T-cell (primary cell): ENCODE data around the gene FGGY. TPM values are rescaled to one million over a fixed set of nuclear protein-coding genes. Genes with fewer than 3 reads are reported as not detected.

ENCODE experiments used
- ATAC-seq, 4 experiments: fragments of 200-7000 bp in 3 of 4; fragments of 150-1000 bp in 1 of 4; cut with Tn5 transposase; replicated peaks in 1 of 4; 1 replicate in 3 of 4; 2 replicates in 1 of 4; pipeline ENCODE4 v1.10.0; 2021; ENCODE audit warnings: moderate library complexity in 3 of 4, mild to moderate bottlenecking in 2 of 4, moderate number of reproducible peaks in 1 of 4
- CTCF ChIA-PET, 2 donors: fragments of 300-600 bp; sonication (Branson Sonifier 250); formaldehyde crosslinking; loops; one replicate each; lab custom pipeline; 2022; ENCODE audit warnings: antibody characterized with exemption in 2 of 2; lab: Charles Lee
- POLR2A ChIA-PET, 2 donors: fragments of 300-600 bp; sonication (Branson Sonifier 250); formaldehyde crosslinking; loops; one replicate each; lab custom pipeline; 2022; ENCODE audit warnings: antibody characterized with exemption in 2 of 2; lab: Charles Lee
- DNase-seq, 35 experiments: peaks; one replicate each; pipeline versions ENCODE4 v3.0.0 to v3.0.0-alpha.2; 2013 to 2023
- H3K27ac ChIP-seq: one replicate; pipeline ENCODE4 v1.5.1; 2013; ENCODE audit warnings: low read length
- H3K27me3 ChIP-seq, 2 experiments: replicated peaks in 1 of 2; 1 replicate in 1 of 2; 2 replicates in 1 of 2; pipeline versions ENCODE4 v1.6.1 to v1.7.0; 2013; ENCODE audit warnings: low read length in 1 of 2, mixed read lengths in 1 of 2; ENCODE audit not compliant: control insufficient read depth in 2 of 2, insufficient read depth in 2 of 2; ENCODE audit errors: extremely low read depth in 1 of 2
- H3K36me3 ChIP-seq, 2 donors: 1 replicate in 1 of 2; 2 replicates in 1 of 2; pipeline versions ENCODE4 v1.6.1 to v1.7.0; 2013; ENCODE audit warnings: low read length in 1 of 2; ENCODE audit not compliant: control insufficient read depth in 2 of 2, insufficient read depth in 1 of 2; ENCODE audit errors: extremely low read depth in 1 of 2
- H3K4me1 ChIP-seq, 2 experiments: 1 replicate in 1 of 2; 2 replicates in 1 of 2; pipeline versions ENCODE4 v1.6.1 to v1.7.0; 2013; ENCODE audit warnings: low read length in 2 of 2, mixed read lengths in 1 of 2; ENCODE audit not compliant: insufficient read depth in 2 of 2, control insufficient read depth in 1 of 2; ENCODE audit errors: extremely low read depth in 1 of 2
- H3K4me3 ChIP-seq, 2 donors: 1 replicate in 1 of 2; 2 replicates in 1 of 2; pipeline versions ENCODE4 v1.5.1 to v1.7.0; 2013; ENCODE audit warnings: mild to moderate bottlenecking in 2 of 2, low read length in 1 of 2, moderate library complexity in 1 of 2; ENCODE audit not compliant: control insufficient read depth in 1 of 2; ENCODE audit errors: extremely low read depth in 1 of 2
- H3K9me3 ChIP-seq: 2 replicates; pipeline ENCODE4 v1.7.0; 2013
- H3K27ac Mint-ChIP-seq, 2 donors: one replicate each; pipeline ENCODE4 v1.8.0; 2020 to 2021; ENCODE audit warnings: mild to moderate bottlenecking in 2 of 2, mixed read lengths in 2 of 2
- H3K27me3 Mint-ChIP-seq, 2 donors: one replicate each; pipeline ENCODE4 v1.8.0; 2021 to 2022; ENCODE audit warnings: mixed read lengths in 2 of 2
- H3K36me3 Mint-ChIP-seq: one replicate; pipeline ENCODE4 v1.8.0; 2021; ENCODE audit warnings: mixed read lengths
- H3K4me1 Mint-ChIP-seq, 3 donors: one replicate each; pipeline ENCODE4 v1.8.0; 2020 to 2022; ENCODE audit warnings: mixed read lengths in 3 of 3, mild to moderate bottlenecking in 1 of 3
- H3K4me3 Mint-ChIP-seq, 3 donors: one replicate each; pipeline ENCODE4 v1.8.0; 2020 to 2022; ENCODE audit warnings: mild to moderate bottlenecking in 3 of 3, mixed read lengths in 3 of 3, moderate library complexity in 3 of 3
- H3K9me3 Mint-ChIP-seq, 3 donors: one replicate each; pipeline ENCODE4 v1.8.0; 2020 to 2022; ENCODE audit warnings: mixed read lengths in 3 of 3
- WGBS: methylation state at CpG from one replicate; pipeline ENCODE4 v1.1.5; 2013; ENCODE audit warnings: missing lambda C conversion rate; ENCODE audit not compliant: insufficient coverage; 5-methylcytosine and 5-hydroxymethylcytosine counted together
- total RNA-seq, 35 experiments: library from RNA in 6 of 35; stranded (reverse) in 6 of 35; fragments of 120-200 nt in 1 of 35; gene quantifications; one replicate each; pipeline versions ENCODE4 v1.2.1 to v1.2.4 and lab custom pipeline; 2013 to 2026

FGGY gene
- total RNA-seq, 5 donors from 2014 or later (not counting 1 experiment from before 2014, with no cell fraction given): 7.8 to 21.7 (median 12.6) TPM

DNA sequence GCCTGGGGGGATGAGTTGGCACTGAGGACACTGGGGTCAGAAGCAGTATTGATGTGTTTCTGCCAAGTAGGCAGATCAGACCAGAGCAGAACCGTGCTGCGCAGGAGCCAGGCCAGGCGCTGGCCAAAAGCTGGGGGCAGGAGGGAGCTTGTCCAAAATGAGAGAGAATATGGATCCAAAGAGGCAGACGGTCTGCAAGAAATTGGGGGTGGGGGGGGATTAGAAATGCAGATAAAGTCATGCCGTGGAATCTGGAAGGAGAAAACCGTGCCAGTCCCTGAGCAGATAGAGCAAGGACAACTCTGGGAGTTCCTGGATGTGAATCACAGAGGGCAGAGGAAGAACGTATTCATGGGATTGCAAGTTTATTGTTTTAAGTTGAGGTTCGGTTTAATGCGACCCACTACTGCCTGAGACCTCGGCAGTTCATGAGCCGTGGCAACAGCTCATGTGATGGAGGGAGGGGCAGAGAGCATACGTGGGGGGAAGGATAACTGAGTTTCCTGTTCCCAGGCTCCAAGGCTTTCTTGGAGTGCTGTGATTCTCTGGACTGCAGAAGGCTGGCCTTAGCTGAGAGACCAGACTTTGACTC is 224.0 kb downstream of the FGGY start:
- Histone ChIP-seq H3K4me3 (no peak overlapping the region), H3K9me3 (no peaks in the 10 kb centered on the region), H3K36me3 (no peaks in the 10 kb centered on the region), H3K27me3 (no peaks in the 10 kb centered on the region), H3K27ac (no peak overlapping the region), H3K4me1 (no peaks in the 10 kb centered on the region)
- ChIA-PET CTCF (no interaction called here), POLR2A (no interaction called here)
- H3K27me3 Mint-ChIP-seq: no peaks in the 10 kb centered on the region
- ATAC-seq (no peak), DNase-seq (no peak)
- no peak overlapping the region for H3K27ac Mint-ChIP-seq
- H3K9me3 Mint-ChIP-seq: no peaks in the 10 kb centered on the region
- peaks cover 3% of the 10 kb centered on the region for H3K36me3 Mint-ChIP-seq
- H3K4me3 Mint-ChIP-seq: no peak overlapping the region
- no peaks in the 10 kb centered on the region for H3K4me1 Mint-ChIP-seq
- WGBS: 93% methylated on average over 12 of the region's 12 CpGs

DNA sequence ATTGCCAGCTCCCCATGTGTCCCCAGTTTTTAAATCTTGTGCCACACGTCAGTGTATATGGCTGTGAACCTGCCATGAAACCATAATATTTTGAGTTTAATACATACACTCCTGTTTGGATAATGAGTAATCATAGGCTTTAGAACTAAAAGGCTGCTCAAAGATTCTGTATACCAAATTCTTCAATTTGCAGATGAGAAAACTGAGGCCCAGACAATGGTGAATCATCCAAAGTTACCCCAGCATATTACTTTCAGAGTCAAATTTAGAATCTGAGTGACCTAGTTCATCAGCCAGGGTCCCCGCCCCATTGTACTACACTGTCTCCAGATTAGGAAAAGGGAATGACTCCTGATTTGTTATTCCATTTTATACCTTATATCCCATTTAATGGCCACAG is 224.6 kb downstream of the FGGY start:
- no peaks in the 10 kb centered on the region for H3K27me3 ChIP-seq
- H3K4me3 Mint-ChIP-seq: no peak overlapping the region
- no peak overlapping the region for H3K4me3 ChIP-seq
- ATAC-seq (no peak), DNase-seq (no peak)
- no peak overlapping the region for H3K27ac Mint-ChIP-seq
- no peaks in the 10 kb centered on the region for H3K9me3 ChIP-seq
- CTCF ChIA-PET: no interaction called here
- 80% methylated on average over 1 of the region's 2 CpGs for WGBS
- POLR2A ChIA-PET: no interaction called here
- H3K4me1 Mint-ChIP-seq: no peaks in the 10 kb centered on the region
- H3K9me3 Mint-ChIP-seq: no peaks in the 10 kb centered on the region
- peaks cover 3% of the 10 kb centered on the region for H3K36me3 Mint-ChIP-seq
- H3K36me3 ChIP-seq: no peaks in the 10 kb centered on the region
- H3K27ac ChIP-seq: no peak overlapping the region
- no peaks in the 10 kb centered on the region for H3K27me3 Mint-ChIP-seq
- H3K4me1 ChIP-seq: no peaks in the 10 kb centered on the region

DNA sequence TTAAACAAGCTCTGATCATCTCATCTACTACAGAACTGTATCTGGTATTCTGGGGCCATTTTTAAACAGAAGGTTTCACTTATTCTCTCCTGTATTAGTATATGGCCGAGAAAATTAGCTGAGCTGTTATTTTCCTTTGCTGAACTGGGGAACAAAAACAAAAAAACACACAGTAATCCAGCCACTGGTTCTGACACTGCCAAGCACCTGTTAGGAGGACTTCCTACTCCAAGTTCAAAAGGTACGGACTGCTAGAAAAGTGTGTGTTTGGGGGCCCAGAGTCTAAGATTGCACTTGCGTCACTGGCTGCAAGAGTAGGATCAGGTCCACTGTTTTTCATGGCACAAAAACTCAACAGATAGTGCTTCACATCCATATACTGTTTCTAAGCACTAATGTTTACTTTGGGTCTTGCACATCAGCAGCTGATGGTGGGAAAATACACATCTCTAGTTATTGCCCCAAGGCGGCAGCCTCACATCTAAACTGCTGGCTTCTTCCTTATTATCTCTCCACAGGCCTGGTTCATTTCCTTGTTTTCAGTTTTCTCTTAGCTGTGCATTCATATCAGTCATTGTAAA is 226.1 kb downstream of the FGGY start:
- Mint-ChIP-seq H3K4me1 (no peaks in the 10 kb centered on the region), H3K36me3 (no peaks in the 10 kb centered on the region), H3K27me3 (no peaks in the 10 kb centered on the region), H3K27ac (no peak overlapping the region), H3K4me3 (no peak overlapping the region), H3K9me3 (no peaks in the 10 kb centered on the region)
- DNase-seq: no peak
- Histone ChIP-seq H3K4me1 (no peaks in the 10 kb centered on the region), H3K36me3 (no peaks in the 10 kb centered on the region), H3K4me3 (no peak overlapping the region), H3K9me3 (no peaks in the 10 kb centered on the region), H3K27me3 (no peaks in the 10 kb centered on the region), H3K27ac (no peak overlapping the region)
- WGBS: 100% methylated on average over 2 of the region's 4 CpGs
- no peak for ATAC-seq
- ChIA-PET CTCF (no interaction called here), POLR2A (no interaction called here)

DNA sequence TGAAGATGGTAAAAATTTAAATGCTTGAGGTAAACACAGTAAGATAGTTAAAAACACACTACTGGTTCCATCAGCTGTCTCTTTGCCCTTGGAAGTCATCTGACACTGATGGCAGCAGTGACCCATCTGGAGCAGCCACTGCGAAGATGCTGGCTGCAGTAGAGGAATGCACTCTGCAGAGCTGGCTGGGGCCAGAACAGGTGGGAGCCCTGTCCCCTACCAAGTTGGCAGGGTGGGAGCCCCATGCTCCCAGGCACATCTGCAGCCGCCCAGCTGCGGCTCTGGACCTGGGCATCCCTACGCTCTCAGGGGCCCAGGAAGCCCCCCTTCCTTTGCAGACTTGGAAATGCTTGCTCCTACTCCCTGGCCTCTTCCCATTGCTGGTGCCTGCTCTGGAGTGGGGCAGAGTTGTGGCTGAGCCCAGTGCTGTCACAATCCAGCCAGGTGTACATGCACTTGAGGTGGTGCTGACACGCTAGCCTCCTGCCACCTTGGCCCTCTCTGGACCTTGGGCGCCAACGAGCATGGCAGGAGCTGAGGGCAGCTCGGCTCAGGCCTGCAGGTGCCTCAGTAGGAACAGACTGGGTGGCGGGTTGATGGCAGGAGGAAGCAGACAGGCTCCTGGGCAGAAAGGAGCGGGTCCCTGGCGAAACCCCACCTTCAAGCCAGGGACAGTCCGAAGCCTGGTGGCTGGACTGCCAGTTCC is 227.0 kb downstream of the FGGY start:
- CTCF ChIA-PET: no interaction called here
- POLR2A ChIA-PET: no interaction called here
- no peaks in the 10 kb centered on the region for H3K9me3 Mint-ChIP-seq

DNA sequence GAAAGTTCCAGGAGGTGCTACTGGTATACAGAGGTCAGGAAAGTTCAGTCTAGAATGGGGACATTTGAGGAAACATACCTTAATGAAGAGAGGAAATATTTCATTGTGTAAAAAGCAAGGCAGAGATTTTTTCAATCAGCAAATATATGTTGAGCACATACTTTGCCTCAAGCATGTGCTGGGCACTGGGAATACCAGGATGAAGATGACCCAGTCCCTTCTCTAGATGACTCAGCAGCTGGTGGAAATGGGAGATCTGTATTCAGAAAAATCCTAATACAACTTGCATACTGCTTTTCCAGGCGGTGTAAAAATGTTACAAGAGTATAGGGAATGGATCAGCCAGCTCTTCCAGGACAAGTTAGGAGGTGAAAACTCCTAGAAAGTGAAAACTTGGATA is 229.3 kb downstream of the FGGY start:
- ChIA-PET POLR2A (no interaction called here), CTCF (no interaction called here)
- DNase-seq: no peak
- H3K4me1 ChIP-seq: no peaks in the 10 kb centered on the region
- no peaks in the 10 kb centered on the region for H3K27me3 Mint-ChIP-seq
- no peaks in the 10 kb centered on the region for H3K36me3 Mint-ChIP-seq
- H3K27ac Mint-ChIP-seq: no peak overlapping the region
- H3K27ac ChIP-seq: no peak overlapping the region
- no peak overlapping the region for H3K4me3 Mint-ChIP-seq
- no peaks in the 10 kb centered on the region for H3K27me3 ChIP-seq
- no peaks in the 10 kb centered on the region for H3K4me1 Mint-ChIP-seq
- no peak for ATAC-seq
- no peaks in the 10 kb centered on the region for H3K9me3 Mint-ChIP-seq
- no peaks in the 10 kb centered on the region for H3K9me3 ChIP-seq
- WGBS: no CpG with 5 or more reads among the region's 1 CpG
- no peaks in the 10 kb centered on the region for H3K36me3 ChIP-seq
- H3K4me3 ChIP-seq: no peak overlapping the region

More for the DNA sequence above, 227.0 kb downstream of the FGGY start:
- H3K4me3 Mint-ChIP-seq: no peak overlapping the region
- Histone ChIP-seq H3K4me3 (no peak overlapping the region), H3K27ac (no peak overlapping the region), H3K36me3 (no peaks in the 10 kb centered on the region), H3K27me3 (no peaks in the 10 kb centered on the region), H3K4me1 (no peaks in the 10 kb centered on the region), H3K9me3 (no peaks in the 10 kb centered on the region)
- H3K36me3 Mint-ChIP-seq: no peaks in the 10 kb centered on the region
- no peaks in the 10 kb centered on the region for H3K27me3 Mint-ChIP-seq
- ATAC-seq: no peak
- WGBS: 99% methylated on average over 10 of the region's 12 CpGs
- no peaks in the 10 kb centered on the region for H3K4me1 Mint-ChIP-seq
- DNase-seq: no peak
- no peak overlapping the region for H3K27ac Mint-ChIP-seq

DNA sequence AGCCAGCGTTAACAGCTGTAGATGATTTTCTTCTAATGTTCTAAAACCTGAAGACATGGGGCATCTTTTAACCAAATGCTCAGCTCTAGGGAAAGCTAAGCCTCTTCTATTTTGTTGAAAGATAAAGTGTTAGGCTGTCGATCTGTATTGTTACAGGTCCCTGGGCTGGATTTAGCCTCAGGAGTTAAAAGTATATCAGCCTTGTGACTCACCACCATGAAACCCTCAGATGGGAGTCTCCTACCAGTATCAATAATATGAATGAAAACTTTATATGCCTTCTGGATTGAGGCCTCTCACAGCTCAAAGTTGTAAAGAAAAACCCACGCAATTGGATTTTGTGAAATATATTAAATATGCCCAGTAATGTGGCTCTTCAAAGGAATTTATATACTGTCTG is 231.6 kb downstream of the FGGY start:
- no CpG with 5 or more reads among the region's 3 CpGs for WGBS
- Mint-ChIP-seq H3K27me3 (no peaks in the 10 kb centered on the region), H3K9me3 (peaks cover 0 to 6% (median 0%) of the 10 kb centered on the region in 3 donors), H3K27ac (no peak overlapping the region), H3K4me3 (no peak overlapping the region), H3K36me3 (peaks cover 4% of the 10 kb centered on the region), H3K4me1 (no peaks in the 10 kb centered on the region)
- H3K27me3 ChIP-seq: no peaks in the 10 kb centered on the region
- no peak overlapping the region for H3K27ac ChIP-seq
- no peak for DNase-seq
- POLR2A ChIA-PET: no interaction called here
- CTCF ChIA-PET: no interaction called here
- H3K36me3 ChIP-seq: no peaks in the 10 kb centered on the region
- ATAC-seq: no peak
- H3K9me3 ChIP-seq: no peaks in the 10 kb centered on the region
- no peak overlapping the region for H3K4me3 ChIP-seq
- H3K4me1 ChIP-seq: no peaks in the 10 kb centered on the region
